ENCODE measurements around the gene DUOX1.

- TF ChIP-seq POLR2A (IDR thresholded peaks at IDR 0.05; ENCODE audit: low read depth, low read length): no peak
- TF ChIP-seq, protein P1, sequence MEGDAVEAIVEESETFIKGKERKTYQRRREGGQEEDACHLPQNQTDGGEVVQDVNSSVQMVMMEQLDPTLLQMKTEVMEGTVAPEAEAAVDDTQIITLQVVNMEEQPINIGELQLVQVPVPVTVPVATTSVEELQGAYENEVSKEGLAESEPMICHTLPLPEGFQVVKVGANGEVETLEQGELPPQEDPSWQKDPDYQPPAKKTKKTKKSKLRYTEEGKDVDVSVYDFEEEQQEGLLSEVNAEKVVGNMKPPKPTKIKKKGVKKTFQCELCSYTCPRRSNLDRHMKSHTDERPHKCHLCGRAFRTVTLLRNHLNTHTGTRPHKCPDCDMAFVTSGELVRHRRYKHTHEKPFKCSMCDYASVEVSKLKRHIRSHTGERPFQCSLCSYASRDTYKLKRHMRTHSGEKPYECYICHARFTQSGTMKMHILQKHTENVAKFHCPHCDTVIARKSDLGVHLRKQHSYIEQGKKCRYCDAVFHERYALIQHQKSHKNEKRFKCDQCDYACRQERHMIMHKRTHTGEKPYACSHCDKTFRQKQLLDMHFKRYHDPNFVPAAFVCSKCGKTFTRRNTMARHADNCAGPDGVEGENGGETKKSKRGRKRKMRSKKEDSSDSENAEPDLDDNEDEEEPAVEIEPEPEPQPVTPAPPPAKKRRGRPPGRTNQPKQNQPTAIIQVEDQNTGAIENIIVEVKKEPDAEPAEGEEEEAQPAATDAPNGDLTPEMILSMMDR (IDR thresholded peaks at IDR 0.05; ENCODE audit: extremely low read depth in 1 of 2, insufficient read depth in 1 of 2, low read depth in 1 of 2, low read length in 2 of 2): no peak
- TF ChIP-seq EZH2 (IDR thresholded peaks at IDR 0.05; ENCODE audit: borderline replicate concordance, low read depth, low read length, severe bottlenecking): no peak
- TF ChIP-seq MYC (IDR thresholded peaks at IDR 0.05; ENCODE audit: low read depth, low read length): no peak
- TF ChIP-seq POLR2AphosphoS5 (IDR thresholded peaks at IDR 0.05; ENCODE audit: insufficient read depth, low read depth, low read length): no peak
- no peak for TF ChIP-seq MAX (IDR thresholded peaks at IDR 0.05; ENCODE audit: insufficient read depth, insufficient read length)
- no peak for TF ChIP-seq GATA2 (IDR thresholded peaks at IDR 0.05; ENCODE audit: insufficient read depth, insufficient read length, low read depth, low read length)
These were observed 82.7 kb downstream of the DUOX1 start for GRCh38 chr15:45212493-45212892.
